Measurements from ENCODE around the gene AP1AR.

DNA sequence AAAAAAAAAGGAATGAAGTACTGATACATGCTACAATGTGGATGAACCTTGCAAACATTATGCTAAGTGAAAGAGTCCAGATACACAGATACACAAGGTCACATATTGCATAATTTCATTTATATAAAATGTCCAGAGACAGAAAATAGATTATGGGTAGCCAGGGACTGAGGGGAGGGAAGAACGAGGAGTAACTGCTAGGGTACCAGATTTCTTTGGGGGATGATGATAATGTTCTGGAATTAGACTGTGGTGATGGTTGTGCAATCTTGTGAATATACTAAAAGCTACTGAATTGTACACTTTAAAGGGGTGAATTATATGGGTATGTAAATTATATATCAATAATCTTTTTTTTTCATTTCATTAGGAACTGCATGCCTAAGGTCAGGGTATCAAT, 20.8 kb upstream of the AP1AR start:
- TF ChIP-seq, protein P1, sequence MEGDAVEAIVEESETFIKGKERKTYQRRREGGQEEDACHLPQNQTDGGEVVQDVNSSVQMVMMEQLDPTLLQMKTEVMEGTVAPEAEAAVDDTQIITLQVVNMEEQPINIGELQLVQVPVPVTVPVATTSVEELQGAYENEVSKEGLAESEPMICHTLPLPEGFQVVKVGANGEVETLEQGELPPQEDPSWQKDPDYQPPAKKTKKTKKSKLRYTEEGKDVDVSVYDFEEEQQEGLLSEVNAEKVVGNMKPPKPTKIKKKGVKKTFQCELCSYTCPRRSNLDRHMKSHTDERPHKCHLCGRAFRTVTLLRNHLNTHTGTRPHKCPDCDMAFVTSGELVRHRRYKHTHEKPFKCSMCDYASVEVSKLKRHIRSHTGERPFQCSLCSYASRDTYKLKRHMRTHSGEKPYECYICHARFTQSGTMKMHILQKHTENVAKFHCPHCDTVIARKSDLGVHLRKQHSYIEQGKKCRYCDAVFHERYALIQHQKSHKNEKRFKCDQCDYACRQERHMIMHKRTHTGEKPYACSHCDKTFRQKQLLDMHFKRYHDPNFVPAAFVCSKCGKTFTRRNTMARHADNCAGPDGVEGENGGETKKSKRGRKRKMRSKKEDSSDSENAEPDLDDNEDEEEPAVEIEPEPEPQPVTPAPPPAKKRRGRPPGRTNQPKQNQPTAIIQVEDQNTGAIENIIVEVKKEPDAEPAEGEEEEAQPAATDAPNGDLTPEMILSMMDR (IDR thresholded peaks at IDR 0.05) = no peak
- TF ChIP-seq ZFX (IDR thresholded peaks at IDR 0.05; ENCODE audit: borderline replicate concordance) = no peak

All from 22Rv1 (cell line).